GM21786 (cell line): ENCODE data around the gene NLGN4X.

Experiments used
- ATAC-seq: cut with Tn5 transposase; IDR thresholded peaks from one replicate; pipeline ENCODE4 v1.9.1; 2021; ENCODE audit not compliant: unreplicated experiment

The NLGN4X gene

DNA sequence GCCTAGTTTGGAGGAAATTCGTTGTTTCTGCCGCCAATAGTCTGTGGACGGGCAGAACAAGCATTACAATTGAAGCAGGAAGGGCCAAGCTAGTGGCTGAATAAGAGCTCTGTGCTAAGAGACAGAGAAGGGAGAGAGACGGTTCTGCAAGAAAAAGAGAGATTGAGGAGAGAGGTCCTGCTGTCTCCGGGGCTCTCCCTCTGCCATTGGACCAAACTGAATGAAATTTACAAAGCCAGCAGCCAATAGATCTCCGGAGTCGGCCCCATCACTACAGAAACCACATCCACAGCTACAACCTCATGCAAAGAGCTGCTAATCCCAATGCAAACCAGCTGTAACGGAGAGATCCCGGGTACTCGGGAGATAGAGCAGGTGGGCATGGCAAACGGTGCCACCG, at the start of gene NLGN4X:
Gene NLGN4X (minus strand): TSS at position 148 of the 400 bp plus-strand sequence. CDS start 77,401 bp downstream, outside the sequence.
- ATAC-seq = no peak

DNA sequence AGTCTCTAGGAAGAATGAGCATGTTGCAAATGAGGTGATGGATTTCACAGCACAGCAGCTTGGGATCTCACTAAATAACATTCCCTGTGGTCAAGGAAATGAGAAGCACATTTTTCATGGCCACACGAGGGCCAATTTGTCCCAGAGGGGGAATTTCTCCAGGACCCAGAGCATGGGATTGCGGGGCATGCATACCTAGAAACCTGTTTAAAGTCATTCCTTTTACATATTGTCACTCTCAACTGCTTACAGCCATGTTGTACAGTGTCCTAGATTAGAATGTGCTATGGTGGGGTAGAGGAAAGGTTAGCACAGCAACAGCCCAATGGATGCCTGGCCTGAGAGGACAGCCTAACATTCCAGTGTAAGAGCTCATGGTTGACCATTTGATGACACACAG, 37.4 kb upstream of the NLGN4X start:
- no peak for ATAC-seq

DNA sequence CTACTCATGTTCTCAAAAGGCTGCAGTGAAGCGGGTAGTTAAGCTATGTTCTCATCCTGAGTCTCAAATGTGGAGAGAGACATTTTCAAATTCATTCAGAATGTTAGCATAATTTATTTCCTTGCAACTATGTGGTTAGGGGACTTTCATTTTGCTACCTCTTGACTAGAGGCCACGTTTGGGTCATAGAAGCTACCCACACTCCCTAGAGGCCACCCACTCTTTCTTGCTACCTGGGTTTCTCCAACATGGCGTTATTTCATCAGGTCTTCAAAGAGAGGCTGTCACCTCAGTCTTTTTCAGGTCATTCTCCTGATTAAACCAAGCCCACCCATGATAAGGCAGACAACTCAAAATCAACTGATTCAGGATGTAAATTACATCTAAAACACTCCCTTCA, 34.3 kb upstream of the NLGN4X start:
- no peak for ATAC-seq

DNA sequence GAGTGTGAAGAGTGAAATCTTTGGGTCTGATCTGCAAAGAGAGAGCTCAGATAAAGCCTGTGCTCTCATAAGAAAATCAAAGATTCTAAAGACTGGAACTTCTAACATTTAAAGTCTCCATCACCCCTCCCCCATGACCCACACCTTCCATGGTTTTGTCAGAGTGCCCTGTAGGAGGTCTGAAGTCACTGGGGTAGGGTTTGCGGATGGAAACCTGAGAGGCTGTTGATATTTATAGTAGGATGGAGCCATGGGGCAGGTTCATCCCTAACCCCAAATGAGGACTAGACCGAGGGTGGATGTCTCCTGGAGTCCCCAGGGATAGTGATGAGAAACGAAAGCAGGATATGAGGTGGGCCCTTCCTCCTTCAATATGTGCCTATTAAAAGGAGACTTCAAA, 28.4 kb upstream of the NLGN4X start:
- ATAC-seq = no peak

DNA sequence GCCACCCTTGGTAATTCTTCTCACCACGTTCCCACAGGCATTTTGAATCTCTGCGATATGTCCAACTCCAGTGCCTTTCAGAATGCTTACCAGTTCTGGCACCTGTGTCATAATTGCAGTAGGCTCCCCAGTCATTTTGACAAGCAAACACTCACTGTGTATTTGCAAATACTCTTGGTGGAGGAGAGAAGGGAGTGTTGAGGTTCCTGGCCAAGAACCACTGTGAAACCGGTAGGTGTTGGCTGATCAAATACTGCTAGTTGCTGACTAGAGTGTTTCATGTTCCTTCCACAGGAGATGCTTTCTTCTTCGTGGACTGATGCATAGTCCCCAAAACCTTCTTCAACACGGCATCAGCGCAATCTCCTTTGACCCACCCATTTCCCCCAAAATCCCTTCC, 16.0 kb upstream of the NLGN4X start:
- no peak for ATAC-seq

DNA sequence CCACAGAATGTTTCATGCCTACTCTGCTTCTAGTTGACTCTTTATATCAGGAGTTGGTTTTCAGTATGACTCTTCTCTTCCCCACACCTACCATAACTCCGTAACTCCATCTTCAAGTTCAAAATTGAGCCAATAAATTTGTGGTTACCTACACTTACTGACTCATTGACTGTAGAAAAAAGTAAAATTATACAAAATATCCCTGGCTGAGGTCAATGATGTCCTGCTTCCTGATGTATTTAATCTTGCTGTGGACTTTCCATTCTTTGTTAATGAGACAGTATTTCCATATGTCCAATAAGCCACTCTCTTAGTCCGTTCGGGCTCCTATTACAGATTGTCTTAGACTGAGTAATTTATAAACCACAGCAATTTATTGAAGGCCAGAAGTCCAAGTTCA, 9.9 kb upstream of the NLGN4X start:
- ATAC-seq = no peak

DNA sequence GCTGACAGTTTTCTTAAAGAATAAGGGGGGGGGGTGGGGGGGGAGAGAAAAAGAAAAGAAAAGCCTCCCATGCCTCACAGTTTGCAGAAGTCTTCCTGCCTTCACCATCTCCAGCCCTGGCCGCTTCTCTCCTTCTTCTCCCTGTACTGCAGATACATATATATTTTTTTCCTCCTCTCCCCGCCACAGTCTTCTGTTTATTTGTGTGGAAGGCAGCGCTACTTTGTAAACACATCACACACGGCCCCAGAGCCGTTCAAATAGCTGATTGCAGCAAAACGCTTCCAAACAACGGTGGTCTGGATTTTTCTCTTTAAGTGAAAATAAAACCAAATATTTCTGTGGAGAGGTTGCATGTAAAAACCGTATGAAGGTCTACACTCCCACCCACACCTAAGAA, 732 bp downstream of the NLGN4X start:
- ATAC-seq = no peak

DNA sequence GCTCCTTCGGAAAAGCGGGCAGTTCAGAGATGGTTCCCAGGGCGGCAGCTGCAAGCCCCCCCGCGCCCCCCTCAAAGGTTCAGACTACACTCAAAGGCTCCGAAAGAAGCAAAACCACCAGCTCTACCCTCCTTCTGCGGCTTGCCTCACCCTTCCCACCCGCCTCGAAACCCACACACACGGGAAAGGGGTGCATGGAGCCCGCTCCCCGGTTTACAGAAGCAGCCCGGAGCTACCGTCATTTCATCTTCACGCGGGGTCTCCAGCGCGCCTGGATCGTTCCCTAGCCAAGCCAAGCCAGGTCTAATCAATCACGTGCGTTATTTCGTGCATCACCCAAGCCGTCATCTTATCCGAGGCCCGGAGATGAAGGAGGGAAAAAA, 1.2 kb downstream of the NLGN4X start:
- ATAC-seq = no peak

DNA sequence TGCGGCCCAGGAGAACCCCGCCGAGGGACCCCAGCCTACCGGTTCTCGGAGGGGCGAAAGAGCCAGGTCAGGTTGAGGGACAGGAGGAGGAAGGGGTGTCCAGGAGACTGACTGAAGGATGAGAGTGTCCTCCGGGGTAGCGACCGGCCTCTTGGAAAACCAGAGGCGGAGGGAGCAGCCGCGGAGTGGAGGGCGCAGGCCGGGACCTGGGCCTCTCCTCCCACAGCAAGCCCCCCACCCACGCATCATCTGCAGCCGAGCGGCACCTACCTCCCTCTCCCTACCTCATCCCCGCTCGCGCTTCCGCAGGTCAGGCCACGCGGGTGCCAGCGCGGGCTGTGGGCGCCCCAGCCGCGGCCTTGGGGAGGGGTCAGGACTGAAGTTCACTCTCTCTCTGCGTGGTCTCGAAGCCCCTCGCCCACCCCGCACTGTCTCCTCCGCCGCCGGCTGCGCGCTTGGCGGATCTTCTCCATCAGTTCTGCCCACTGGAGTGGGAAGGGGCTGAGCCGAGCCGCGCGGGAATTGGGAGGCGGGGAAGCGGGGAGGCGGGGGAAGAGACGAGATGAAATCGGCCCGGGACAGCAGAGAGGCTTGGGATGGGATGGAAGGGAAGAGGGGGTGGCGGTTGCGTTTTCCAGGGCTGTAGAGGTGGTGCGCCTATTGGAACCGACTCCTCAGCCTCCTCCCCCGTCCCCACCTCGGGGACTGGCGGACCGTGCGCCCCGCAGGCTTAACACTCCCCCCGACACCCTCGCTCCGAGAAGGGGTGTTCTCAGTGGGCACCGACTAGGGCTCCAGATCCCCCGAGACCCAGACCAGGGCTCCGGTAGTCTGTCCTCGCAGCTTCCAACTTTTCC, 1.8 kb downstream of the NLGN4X start:
- ATAC-seq = no peak

DNA sequence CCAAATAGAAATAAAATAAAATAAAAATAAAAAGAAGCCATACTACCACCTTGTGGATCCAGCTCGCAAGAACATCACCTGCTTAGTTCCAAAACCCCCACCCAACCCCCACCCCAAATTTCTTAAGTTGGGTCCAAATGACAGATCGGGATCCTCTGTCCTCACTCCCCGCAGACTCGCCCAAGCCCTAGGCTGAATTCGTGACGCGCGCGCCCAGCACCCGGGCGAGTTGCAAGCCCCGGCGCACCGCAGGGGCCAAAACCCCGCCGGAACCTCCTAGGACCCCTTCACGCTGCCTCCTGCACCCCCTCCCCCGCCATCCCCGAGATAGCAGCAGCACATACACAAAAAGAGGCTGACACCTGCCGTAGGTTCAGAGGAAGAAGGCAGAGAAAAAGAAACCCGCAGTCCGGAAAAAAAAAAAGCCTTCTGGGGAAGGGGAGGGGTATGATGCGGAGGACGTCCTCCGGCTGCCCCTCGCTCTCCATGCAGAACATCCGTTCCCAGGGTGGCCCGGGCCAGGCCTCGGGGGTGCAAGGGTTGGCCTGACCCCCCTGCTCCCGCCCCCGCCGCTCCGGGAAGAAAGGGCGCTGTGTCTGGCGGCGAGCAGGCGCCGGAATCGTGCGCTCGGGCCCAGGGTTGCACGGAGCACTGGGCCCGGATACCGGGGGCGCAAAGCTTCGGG, 2.6 kb downstream of the NLGN4X start:
- ATAC-seq = no peak

DNA sequence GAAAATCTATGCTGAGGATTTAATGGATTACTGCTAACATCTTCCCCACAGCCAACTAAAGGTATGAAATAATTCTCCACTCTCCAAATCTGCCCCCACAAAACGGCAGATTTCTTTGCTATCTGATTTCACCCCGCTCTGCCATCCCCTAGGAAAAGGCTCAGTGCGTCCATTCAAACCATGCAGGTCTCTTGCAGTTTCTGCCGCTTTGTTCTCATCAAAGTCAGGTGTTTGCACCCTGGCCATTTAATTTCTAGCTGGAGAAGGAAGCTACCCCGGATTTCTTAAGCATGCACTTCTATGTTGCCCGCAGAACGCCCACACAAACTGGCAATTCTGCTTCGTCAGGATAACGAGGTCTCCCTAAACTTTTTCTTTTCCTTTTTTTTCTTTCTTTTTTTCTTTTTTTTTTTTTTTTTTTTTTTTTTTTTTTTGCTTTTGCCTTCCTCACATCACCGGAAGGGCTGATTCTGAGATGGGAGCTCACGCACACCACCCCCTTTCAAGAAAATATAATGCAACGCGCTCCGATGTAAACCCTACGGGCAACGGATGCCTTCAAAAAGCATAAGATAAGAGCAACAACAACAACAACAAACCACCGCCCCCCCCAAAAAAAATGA, 3.3 kb downstream of the NLGN4X start:
- ATAC-seq = no peak

DNA sequence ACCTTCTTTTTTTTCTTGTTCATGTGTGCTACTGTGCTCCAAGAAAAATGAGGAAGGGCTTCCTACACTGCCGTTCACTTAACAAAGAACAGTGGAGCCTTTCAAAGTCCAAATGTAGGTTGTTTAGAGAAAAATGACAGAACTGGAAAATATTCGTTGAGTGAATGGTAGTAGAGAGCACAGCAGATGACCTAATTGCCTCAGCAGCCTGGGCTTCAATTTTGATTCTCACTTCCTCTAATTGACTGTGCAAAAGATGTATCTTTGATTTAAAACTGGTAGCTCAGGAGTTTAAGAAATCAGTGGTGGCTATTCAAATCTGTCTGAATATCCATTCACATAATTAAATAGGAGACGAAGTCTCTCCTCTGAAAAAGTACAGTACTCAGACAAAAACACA, 5.2 kb downstream of the NLGN4X start:
- ATAC-seq = no peak

DNA sequence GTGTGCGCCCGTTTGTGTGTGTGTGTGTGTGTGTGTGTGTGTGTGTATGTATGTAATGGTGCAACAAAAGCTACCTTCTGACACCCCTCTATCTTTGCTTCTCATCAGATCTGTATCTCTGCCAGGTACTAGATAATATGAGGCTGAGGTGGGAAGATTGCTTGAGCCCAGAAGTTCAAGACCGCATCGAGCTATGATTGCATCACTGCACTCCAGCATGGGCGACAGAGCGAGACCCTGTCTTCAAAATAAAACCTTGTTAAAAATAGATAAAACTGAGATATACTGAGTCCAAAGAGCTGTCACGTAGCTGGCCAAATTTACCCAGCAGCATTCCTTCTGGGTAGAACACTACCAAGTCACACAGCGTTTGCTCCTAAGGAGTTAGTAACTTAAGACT, 18.4 kb downstream of the NLGN4X start:
- ATAC-seq = no peak

DNA sequence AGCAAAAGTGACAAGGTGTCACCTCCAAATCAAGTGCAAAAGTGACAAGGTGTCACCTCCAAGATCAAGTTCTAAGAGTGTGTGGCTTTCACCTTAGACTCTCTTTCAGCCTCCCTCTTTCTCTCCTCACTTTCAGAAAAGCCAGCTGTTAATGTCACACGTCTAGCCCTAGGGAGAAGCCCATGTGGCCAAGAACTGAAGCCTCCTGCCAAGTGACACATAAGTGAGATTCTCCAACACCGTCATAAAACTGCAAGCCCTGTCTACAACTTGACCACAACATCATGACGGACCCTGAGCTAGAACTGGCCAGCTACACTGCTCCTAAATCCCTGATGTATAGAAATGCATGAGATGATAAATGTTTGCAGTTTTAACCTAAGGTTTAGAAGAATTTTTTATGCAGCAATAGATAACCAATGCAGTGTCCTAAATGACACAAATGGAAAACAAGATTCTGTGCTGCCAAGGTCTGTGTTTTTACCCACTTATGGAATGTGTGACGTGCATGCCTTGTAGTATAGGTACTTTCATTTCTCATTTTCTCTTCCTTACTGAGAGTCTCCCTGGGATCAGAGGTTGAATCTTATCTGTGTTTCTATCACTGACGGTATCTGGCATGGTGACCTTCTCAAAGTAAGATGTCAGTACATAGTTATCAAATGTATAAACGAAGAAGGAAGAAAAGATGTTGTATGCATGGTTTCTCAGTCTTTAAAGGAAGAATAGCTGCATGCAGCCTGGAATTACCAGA, 25.0 kb downstream of the NLGN4X start:
- ATAC-seq = no peak

DNA sequence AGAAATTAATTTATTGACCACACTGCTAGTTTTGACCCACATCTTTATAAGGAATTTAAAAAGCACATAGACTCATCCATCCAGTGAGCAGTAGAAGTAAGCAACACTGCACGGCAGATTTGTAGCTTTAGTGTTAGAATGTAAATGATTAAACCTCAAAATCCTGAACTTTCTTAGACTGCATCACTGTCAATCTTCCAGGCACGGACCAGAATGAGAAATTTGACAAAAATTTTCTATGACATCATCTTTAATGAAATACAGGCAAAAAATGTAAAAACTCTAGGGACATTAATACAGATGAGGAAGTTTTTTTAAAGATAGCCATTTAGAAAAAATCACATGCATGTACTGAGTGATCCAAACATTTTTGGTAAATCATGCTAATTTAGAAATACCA, 29.2 kb downstream of the NLGN4X start:
- no peak for ATAC-seq

DNA sequence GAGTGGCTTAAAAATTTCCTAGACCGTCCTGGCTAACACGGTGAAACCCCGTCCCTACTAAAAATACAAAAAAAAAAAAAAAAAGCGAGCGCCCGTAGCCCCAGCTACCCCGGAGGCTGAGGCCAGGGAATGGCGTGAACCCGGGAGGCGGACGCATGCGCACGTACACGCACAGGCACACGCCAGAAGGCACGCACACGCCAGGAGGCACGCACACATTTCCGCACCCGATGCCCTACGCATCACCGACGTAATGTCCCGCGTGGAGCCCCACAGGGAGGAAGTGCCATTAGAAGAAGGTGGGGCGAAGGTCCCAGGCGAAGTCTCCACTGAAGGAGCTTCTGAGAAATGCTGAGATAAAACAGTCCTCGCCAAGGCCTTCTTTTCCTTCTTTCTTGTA, 41.4 kb downstream of the NLGN4X start:
- ATAC-seq = no peak

DNA sequence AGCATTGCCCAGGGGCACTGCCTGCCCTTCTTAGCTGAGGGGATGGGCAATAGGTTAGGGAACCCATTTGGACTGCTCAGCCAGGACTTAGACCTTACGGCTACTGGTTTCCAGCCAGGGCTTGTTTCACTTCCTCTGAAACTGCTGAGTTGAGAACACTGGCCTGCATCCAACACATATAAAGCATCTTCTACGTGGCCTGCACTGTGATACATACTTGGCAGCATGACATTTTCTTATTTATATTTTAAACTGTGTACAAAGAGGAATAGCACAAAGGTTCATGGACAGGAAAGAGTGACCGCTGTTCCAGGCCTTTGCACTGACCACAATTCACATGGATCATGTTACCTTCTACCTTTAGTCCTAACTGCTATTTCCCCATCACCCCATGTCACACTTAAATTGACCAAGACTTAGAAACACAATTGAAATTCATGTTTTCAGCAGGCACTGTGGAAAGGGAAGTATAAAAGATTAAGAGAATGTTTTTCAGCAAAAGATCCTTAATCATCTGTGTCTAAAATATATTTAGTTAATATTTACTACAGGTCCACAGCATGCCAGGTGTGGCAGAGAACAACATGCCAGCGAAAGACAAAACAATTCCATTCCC, 43.7 kb downstream of the NLGN4X start:
- ATAC-seq = peak; percentile 98

DNA sequence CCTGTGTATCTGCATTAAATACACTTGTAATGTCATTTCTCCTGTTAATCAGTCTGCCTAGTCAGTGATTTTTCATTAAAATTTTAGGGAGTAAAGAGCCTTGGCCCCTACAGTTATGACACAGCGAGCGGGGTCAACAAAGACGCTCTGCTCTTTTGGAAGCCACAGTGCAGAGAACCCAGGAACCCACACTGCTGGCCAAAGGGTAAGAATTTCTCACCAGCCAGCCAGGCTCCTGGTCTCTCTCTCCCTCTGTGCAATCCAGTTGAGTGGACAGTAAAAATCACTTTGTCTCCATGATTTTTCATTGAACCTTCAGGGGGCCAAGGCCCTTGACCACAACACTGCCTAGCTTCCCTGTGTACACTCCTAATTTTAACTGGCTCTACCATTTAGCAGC, 52.8 kb downstream of the NLGN4X start:
- ATAC-seq = no peak

DNA sequence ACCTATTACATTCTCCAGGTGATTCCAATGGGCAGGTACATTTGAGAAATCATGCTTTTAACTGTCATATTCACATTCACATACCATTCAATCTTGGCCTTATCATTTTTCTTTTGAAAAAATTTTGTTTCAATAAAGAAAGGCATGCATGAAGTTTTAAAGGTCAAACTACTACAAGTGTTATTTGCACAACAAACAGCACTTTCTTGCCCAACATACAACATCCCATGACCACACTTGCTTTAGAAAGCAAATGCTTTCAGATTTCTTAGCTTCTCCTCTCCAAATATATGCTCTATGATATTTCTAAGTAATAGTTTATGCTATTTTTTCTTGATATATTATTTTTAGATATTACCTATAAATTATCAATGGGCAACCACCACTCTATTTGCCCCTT, 58.2 kb downstream of the NLGN4X start:
- no peak for ATAC-seq

DNA sequence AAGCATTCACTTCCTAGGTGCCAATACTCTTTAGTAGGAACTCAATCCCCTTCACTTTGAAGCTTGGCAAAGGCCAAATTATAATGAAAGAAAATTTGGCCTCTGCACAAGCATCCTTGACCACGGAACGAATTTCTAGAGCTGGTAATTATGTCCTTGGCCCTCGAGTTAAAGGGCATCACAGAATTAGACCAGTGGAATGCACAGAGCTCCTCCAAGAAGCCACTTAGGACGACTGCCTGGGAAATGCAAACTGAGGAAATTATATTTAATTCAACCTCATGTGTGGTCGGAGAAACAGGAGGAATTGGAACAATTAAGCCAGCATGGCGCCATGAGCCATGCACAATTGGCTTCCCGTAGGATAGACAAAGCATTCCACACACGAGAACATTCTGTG, 59.3 kb downstream of the NLGN4X start:
- ATAC-seq = no peak

DNA sequence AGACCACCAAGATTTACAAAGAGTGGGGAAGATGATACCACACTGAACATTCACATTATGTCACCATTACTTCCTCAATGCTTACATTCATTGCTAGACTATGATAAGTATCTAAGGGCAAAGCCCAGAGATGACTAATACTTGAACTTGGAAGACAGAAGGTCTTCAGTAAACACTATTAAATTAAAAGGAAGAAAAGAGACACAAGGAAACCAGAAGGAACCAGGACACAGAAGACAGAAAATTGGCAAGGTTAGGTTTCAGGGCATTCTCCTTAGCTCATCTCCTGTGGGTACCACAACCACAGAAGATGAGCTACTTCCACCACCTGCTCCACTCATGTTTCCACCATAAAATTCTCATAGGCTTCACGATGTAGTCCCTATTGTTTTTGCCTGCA, 64.9 kb downstream of the NLGN4X start:
- no peak for ATAC-seq
